Liver (tissue), 3 donors: ENCODE measurements around the gene CUX1.

ENCODE experiments used
- EGR1 ChIP-seq, 2 donors: IDR thresholded peaks; 2 replicates each; pipeline ENCODE4 v1.6.1; 2016 to 2018; ENCODE audit warnings: antibody characterized with exemption in 2 of 2, low read depth in 2 of 2
- FOXA1 ChIP-seq: IDR thresholded peaks from 2 replicates; pipeline ENCODE4 v1.6.1; 2016; ENCODE audit warnings: antibody characterized with exemption
- FOXA2 ChIP-seq: IDR thresholded peaks from 2 replicates; pipeline ENCODE4 v1.6.1; 2016; ENCODE audit warnings: antibody characterized with exemption
- GABPA ChIP-seq, 2 donors: IDR thresholded peaks in 1 of 2; conservative IDR thresholded peaks in 1 of 2; 2 replicates each; pipeline ENCODE4 v1.6.1; 2016; ENCODE audit warnings: antibody characterized with exemption in 2 of 2, mild to moderate bottlenecking in 1 of 2, moderate library complexity in 1 of 2
- JUND ChIP-seq, 2 donors: IDR thresholded peaks; 2 replicates each; pipeline ENCODE4 v1.6.1; 2016; ENCODE audit warnings: antibody characterized with exemption in 2 of 2
- RAD21 ChIP-seq, 2 donors: IDR thresholded peaks; 2 replicates each; pipeline ENCODE4 v1.6.1; 2016; ENCODE audit warnings: antibody characterized with exemption in 2 of 2, mild to moderate bottlenecking in 2 of 2
- SP1 ChIP-seq: IDR thresholded peaks from 2 replicates; pipeline ENCODE4 v1.6.1; 2018; ENCODE audit warnings: antibody characterized with exemption, mild to moderate bottlenecking
- TAF1 ChIP-seq: conservative IDR thresholded peaks from 2 replicates; pipeline ENCODE4 v1.6.1; 2016; ENCODE audit warnings: antibody characterized with exemption, mild to moderate bottlenecking
- YY1 ChIP-seq: IDR thresholded peaks from 2 replicates; pipeline ENCODE4 v1.6.1; 2016; ENCODE audit warnings: antibody characterized with exemption, mild to moderate bottlenecking
- TF ChIP-seq, protein P1 (sequence below): fragments of 150-350 bp; IDR thresholded peaks from 2 replicates; pipeline ENCODE4 v1.5.1; 2017; ENCODE audit warnings: improper control_type of control experiment, low read depth, low read length; ENCODE audit not compliant: missing input control
- TF ChIP-seq, protein P2 (sequence below): IDR thresholded peaks from 2 replicates; pipeline ENCODE4 v1.6.1; 2016; ENCODE audit warnings: antibody characterized with exemption
- TF ChIP-seq, protein P3 (sequence below): IDR thresholded peaks from 2 replicates; pipeline ENCODE4 v1.6.1; 2016; ENCODE audit warnings: antibody characterized with exemption
- TF ChIP-seq, protein P4 (sequence below): IDR thresholded peaks from 2 replicates; pipeline ENCODE4 v1.6.1; 2016; ENCODE audit warnings: antibody characterized with exemption
- donor health status: healthy.
- donor health status: healthy.

DNA sequence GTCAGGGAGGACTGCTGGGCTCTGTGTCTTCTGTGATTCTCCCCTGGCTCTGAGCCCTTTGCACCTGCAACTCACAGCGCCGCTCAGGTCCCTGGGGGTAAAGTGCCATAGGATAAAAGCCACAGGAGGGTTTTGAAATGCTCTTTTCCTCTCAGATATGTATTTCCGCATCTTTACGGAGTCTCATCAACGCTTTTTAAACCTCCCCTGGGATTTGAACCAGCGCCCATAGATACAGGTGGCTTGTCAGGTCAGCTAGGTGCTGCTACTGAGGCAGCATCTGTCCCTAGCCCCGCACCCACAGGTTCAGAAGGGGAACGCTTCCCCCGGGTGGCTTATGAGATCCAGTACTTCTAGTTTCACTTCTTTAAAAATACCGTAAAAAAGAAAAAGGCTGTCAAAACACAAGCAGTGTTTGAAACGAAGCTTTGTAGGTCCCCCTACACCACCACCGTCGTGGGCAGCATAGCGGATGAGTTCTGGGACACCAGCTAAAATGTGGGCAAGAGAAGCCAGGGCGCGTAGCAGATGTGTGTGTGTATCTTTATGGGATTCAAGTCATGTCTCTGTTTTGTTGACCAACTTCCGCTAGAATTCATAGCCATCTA lies 173.5 kb downstream of the CUX1 start:
- TF ChIP-seq, protein P1, sequence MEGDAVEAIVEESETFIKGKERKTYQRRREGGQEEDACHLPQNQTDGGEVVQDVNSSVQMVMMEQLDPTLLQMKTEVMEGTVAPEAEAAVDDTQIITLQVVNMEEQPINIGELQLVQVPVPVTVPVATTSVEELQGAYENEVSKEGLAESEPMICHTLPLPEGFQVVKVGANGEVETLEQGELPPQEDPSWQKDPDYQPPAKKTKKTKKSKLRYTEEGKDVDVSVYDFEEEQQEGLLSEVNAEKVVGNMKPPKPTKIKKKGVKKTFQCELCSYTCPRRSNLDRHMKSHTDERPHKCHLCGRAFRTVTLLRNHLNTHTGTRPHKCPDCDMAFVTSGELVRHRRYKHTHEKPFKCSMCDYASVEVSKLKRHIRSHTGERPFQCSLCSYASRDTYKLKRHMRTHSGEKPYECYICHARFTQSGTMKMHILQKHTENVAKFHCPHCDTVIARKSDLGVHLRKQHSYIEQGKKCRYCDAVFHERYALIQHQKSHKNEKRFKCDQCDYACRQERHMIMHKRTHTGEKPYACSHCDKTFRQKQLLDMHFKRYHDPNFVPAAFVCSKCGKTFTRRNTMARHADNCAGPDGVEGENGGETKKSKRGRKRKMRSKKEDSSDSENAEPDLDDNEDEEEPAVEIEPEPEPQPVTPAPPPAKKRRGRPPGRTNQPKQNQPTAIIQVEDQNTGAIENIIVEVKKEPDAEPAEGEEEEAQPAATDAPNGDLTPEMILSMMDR: no peak
- TF ChIP-seq, protein P2, sequence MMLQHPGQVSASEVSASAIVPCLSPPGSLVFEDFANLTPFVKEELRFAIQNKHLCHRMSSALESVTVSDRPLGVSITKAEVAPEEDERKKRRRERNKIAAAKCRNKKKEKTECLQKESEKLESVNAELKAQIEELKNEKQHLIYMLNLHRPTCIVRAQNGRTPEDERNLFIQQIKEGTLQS: no peak
- no peak for TF ChIP-seq SP1
- no peak for TF ChIP-seq GABPA (IDR thresholded peaks at IDR 0.05 in 1 of 2, conservative IDR thresholded peaks at IDR 0.05 in 1 of 2)
- no peak for TF ChIP-seq JUND (IDR thresholded peaks at IDR 0.05)
- no peak for TF ChIP-seq FOXA2
- no peak for TF ChIP-seq YY1
- TF ChIP-seq, protein P3, sequence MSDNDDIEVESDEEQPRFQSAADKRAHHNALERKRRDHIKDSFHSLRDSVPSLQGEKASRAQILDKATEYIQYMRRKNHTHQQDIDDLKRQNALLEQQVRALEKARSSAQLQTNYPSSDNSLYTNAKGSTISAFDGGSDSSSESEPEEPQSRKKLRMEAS: no peak
- TF ChIP-seq RAD21 (IDR thresholded peaks at IDR 0.05): no peak
- TF ChIP-seq FOXA1: no peak
- no peak for TF ChIP-seq EGR1 (IDR thresholded peaks at IDR 0.05; ENCODE audit: low read depth in 2 of 2)
- TF ChIP-seq, protein P4, sequence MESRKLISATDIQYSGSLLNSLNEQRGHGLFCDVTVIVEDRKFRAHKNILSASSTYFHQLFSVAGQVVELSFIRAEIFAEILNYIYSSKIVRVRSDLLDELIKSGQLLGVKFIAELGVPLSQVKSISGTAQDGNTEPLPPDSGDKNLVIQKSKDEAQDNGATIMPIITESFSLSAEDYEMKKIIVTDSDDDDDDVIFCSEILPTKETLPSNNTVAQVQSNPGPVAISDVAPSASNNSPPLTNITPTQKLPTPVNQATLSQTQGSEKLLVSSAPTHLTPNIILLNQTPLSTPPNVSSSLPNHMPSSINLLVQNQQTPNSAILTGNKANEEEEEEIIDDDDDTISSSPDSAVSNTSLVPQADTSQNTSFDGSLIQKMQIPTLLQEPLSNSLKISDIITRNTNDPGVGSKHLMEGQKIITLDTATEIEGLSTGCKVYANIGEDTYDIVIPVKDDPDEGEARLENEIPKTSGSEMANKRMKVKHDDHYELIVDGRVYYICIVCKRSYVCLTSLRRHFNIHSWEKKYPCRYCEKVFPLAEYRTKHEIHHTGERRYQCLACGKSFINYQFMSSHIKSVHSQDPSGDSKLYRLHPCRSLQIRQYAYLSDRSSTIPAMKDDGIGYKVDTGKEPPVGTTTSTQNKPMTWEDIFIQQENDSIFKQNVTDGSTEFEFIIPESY: no peak
- TF ChIP-seq TAF1: no peak
